HepG2 (cell line): ENCODE measurements around the gene PEMT. TPM values are rescaled to one million over a fixed set of nuclear protein-coding genes. Genes with fewer than 3 reads are reported as not detected.
A peak's percentile ranks its signal among the peaks of the same experiment; 100 is the strongest.

Source experiments
- ATF4 ChIP-seq, 2 experiments: fragments of 450-650 bp in 1 of 2; sonication (generic) in 1 of 2; formaldehyde crosslinking; IDR thresholded peaks; 2 replicates each; pipeline versions ENCODE4 v1.5.0 to v1.8.0; 2020 to 2022; ENCODE audit warnings: mild to moderate bottlenecking in 1 of 2, missing genetic modification reagents in 1 of 2
- BORCS8-MEF2B ChIP-seq: sonication (generic); formaldehyde crosslinking; IDR thresholded peaks from 2 replicates; pipeline ENCODE4 v1.8.0; 2022; ENCODE audit warnings: mild to moderate bottlenecking, missing genetic modification reagents
- CBFB ChIP-seq: sonication (generic); formaldehyde crosslinking; IDR thresholded peaks from 2 replicates; pipeline ENCODE4 v1.4.0; 2020; ENCODE audit warnings: missing genetic modification reagents
- CENPT ChIP-seq: sonication (generic); formaldehyde crosslinking; IDR thresholded peaks from 2 replicates; pipeline ENCODE4 v1.8.0; 2022; ENCODE audit warnings: low read depth, mild to moderate bottlenecking, moderate library complexity, missing genetic modification reagents
- ELF1 ChIP-seq: sonication (generic); formaldehyde crosslinking; IDR thresholded peaks from 2 replicates; pipeline ENCODE4 v1.4.0; 2020; ENCODE audit warnings: missing genetic modification reagents
- ELF4 ChIP-seq: sonication (generic); formaldehyde crosslinking; IDR thresholded peaks from 2 replicates; pipeline ENCODE4 v1.5.0; 2020; ENCODE audit warnings: missing genetic modification reagents, mild to moderate bottlenecking, moderate library complexity, borderline replicate concordance
- FOSL2 ChIP-seq: sonication (generic); formaldehyde crosslinking; IDR thresholded peaks from 2 replicates; pipeline ENCODE4 v1.4.0; 2020; ENCODE audit warnings: missing genetic modification reagents
- FOXK1 ChIP-seq: sonication (generic); formaldehyde crosslinking; IDR thresholded peaks from 2 replicates; pipeline ENCODE4 v1.4.0; 2020; ENCODE audit warnings: low read depth, missing genetic modification reagents, borderline replicate concordance
- HES4 ChIP-seq: sonication (generic); formaldehyde crosslinking; IDR thresholded peaks from 2 replicates; pipeline ENCODE4 v1.9.0; 2021; ENCODE audit warnings: mild to moderate bottlenecking, missing genetic modification reagents, borderline replicate concordance
- HNRNPL ChIP-seq: fragments of 200-400 bp; formaldehyde crosslinking; IDR thresholded peaks from 2 replicates; pipeline ENCODE4 v1.6.1; 2017; ENCODE audit warnings: mild to moderate bottlenecking, low read depth, low read length
- JUN ChIP-seq: sonication (generic); formaldehyde crosslinking; IDR thresholded peaks from 2 replicates; pipeline ENCODE4 v1.4.0; 2020; ENCODE audit warnings: mild to moderate bottlenecking, missing genetic modification reagents
- MBNL3 ChIP-seq: fragments of 250-450 bp; sonication (Bioruptor Pico); conservative IDR thresholded peaks from 2 replicates; pipeline ENCODE4 v1.8.0; 2022; ENCODE audit warnings: mild to moderate bottlenecking, inconsistent platforms
- NCOR1 ChIP-seq: fragments of 200-600 bp; sonication (generic); IDR thresholded peaks from 2 replicates; pipeline ENCODE4 v1.7.0; 2017; ENCODE audit warnings: antibody characterized with exemption, low read length, borderline replicate concordance
- ONECUT2 ChIP-seq: sonication (generic); formaldehyde crosslinking; IDR thresholded peaks from 2 replicates; pipeline ENCODE4 v1.4.0; 2020; ENCODE audit warnings: missing genetic modification reagents
- PHF8 ChIP-seq: sonication (generic); formaldehyde crosslinking; IDR thresholded peaks from 2 replicates; pipeline ENCODE4 v1.5.0; 2020; ENCODE audit warnings: missing genetic modification reagents
- RBM22 ChIP-seq: fragments of 200-400 bp; formaldehyde crosslinking; optimal IDR thresholded peaks from 2 replicates; pipeline ENCODE3; 2017; ENCODE audit warnings: mild to moderate bottlenecking, low read length, moderate library complexity
- SETDB1 ChIP-seq: sonication (generic); formaldehyde crosslinking; IDR thresholded peaks from 2 replicates; pipeline ENCODE4 v1.5.1; 2020; ENCODE audit warnings: missing genetic modification reagents, mild to moderate bottlenecking, borderline replicate concordance
- SIN3B ChIP-seq: fragments of 150-350 bp; IDR thresholded peaks from 2 replicates; pipeline ENCODE4 v1.6.1; 2014; ENCODE audit warnings: low read length
- TBX2 ChIP-seq: sonication (generic); formaldehyde crosslinking; IDR thresholded peaks from 2 replicates; pipeline ENCODE4 v1.5.0; 2020; ENCODE audit warnings: missing genetic modification reagents, mild to moderate bottlenecking, borderline replicate concordance
- YY1 ChIP-seq: IDR thresholded peaks from 2 replicates; pipeline ENCODE4 v1.6.1; 2011; ENCODE audit warnings: low read length, low read depth, moderate library complexity, mild to moderate bottlenecking; ENCODE audit not compliant: insufficient read depth, insufficient replicate concordance
- ZEB1 ChIP-seq: IDR thresholded peaks from 2 replicates; pipeline ENCODE4 v1.6.1; 2012; ENCODE audit warnings: mild to moderate bottlenecking, low read depth, inconsistent platforms; ENCODE audit not compliant: insufficient replicate concordance
- ZNF17 ChIP-seq: sonication (generic); formaldehyde crosslinking; IDR thresholded peaks from 2 replicates; pipeline ENCODE4 v1.5.0; 2020; ENCODE audit warnings: mild to moderate bottlenecking, missing genetic modification reagents
- ZNF430 ChIP-seq: sonication (generic); formaldehyde crosslinking; IDR thresholded peaks from 2 replicates; pipeline ENCODE4 v1.9.0; 2021; ENCODE audit warnings: mild to moderate bottlenecking, missing genetic modification reagents
- ZNF543 ChIP-seq: sonication (generic); formaldehyde crosslinking; IDR thresholded peaks from 2 replicates; pipeline ENCODE4 v1.4.0; 2020; ENCODE audit warnings: mild to moderate bottlenecking, missing genetic modification reagents
- ZZZ3 ChIP-seq: sonication (generic); formaldehyde crosslinking; IDR thresholded peaks from 2 replicates; pipeline ENCODE4 v1.4.0; 2020; ENCODE audit warnings: missing genetic modification reagents, mild to moderate bottlenecking, borderline replicate concordance
- polyA plus RNA-seq, 8 experiments: library from polyadenylated mRNA; depleted of rRNA in 3 of 8; stranded (reverse) in 7 of 8; unstranded in 1 of 8; fragments of >200 nt; fragmentation: Illumina TruSeq in 4 of 8; extraction: Trizol in 4 of 8; gene quantifications; 2 replicates each; pipeline versions ENCODE4 v1.2.1 to v1.2.3, GENCODE V29; 2011 to 2016; ENCODE audit warnings: low read depth in 4 of 8, missing spikeins in 1 of 8, mixed read lengths in 1 of 8; ENCODE audit not compliant: insufficient read depth in 1 of 8
- total RNA-seq, 5 experiments: library from RNA; depleted of rRNA; stranded (reverse); fragments of >200 nt; fragmentation: Illumina TruSeq; extraction: Trizol; gene quantifications; 2 replicates each; pipeline ENCODE4 v1.2.3, GENCODE V29; 2016; ENCODE audit warnings: low read depth in 1 of 5
- TF ChIP-seq, protein P1 (sequence below): sonication (generic); formaldehyde crosslinking; IDR thresholded peaks from 2 replicates; pipeline ENCODE4 v1.4.0; 2020; ENCODE audit warnings: mild to moderate bottlenecking, low read depth, missing genetic modification reagents
- TF ChIP-seq, protein P2 (sequence below): IDR thresholded peaks from 2 replicates; pipeline ENCODE4 v1.6.1; 2016; ENCODE audit warnings: mild to moderate bottlenecking, missing biosample characterization, missing genetic modification reagents

The PEMT gene
- total and polyA plus RNA-seq, 2 of the 13 experiments (the other 11 are each of a cell fraction or from before 2014, with no cell fraction given): 31.7 to 43.6 TPM

DNA sequence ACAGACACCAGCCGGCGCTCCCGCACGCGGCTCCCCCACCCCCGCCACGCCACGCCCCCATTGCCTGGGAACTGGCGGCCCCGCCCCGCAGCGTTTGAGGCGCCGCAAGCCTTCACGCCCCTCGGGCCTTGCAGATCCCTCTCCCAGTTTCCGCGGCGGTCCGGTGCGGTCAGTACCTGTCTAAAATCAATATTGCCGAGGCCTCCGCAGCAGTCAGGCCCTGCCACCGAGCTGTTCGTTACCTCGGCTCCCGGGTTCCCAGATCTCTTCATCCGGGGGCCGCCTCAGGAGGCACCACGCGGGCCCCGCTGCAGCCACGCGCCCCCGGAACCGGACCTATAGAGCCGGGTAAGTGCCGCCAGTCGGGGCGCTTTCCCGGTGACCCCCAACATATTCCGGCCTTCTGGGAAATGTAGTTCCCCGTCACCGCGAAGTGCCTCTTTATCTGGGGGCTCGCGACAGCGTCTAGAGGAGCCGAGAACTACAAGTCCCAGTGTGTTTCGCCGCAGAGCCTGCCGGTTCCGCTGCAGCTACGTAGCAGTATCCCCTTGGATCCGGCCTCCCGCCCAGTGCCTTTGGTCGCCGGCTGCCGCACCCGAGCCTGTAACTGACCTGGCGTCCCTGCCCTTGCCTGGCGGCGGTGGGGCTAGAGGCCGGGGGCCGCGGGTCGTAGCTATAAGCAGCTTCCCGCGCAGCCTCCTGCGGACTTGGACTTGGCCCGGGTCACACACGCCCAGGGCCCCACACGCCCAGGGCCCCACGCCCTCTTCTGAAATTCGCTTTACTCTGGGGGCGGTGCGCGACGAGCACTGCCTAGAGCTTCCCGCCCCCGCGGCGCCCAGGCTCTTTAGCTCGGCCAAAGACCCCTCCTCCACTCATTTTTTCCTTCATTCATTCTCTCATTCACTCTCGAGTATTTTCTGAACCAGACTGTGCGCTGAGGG is at the start of gene PEMT (continued):
- TF ChIP-seq, protein P1, sequence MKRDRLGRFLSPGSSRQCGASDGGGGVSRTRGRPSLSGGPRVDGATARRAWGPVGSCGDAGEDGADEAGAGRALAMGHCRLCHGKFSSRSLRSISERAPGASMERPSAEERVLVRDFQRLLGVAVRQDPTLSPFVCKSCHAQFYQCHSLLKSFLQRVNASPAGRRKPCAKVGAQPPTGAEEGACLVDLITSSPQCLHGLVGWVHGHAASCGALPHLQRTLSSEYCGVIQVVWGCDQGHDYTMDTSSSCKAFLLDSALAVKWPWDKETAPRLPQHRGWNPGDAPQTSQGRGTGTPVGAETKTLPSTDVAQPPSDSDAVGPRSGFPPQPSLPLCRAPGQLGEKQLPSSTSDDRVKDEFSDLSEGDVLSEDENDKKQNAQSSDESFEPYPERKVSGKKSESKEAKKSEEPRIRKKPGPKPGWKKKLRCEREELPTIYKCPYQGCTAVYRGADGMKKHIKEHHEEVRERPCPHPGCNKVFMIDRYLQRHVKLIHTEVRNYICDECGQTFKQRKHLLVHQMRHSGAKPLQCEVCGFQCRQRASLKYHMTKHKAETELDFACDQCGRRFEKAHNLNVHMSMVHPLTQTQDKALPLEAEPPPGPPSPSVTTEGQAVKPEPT (CRISPR knock-in tag): peak; percentile 18; the same call in 1 of the 2 replicates
- TF ChIP-seq, protein P2, sequence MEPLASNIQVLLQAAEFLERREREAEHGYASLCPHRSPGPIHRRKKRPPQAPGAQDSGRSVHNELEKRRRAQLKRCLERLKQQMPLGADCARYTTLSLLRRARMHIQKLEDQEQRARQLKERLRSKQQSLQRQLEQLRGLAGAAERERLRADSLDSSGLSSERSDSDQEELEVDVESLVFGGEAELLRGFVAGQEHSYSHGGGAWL: peak; percentile 55
- peak; percentile 83 for TF ChIP-seq CBFB (CRISPR knock-in tag)
- TF ChIP-seq ZZZ3 (CRISPR knock-in tag): no peak; the same call in 1 of the 2 replicates
- TF ChIP-seq FOSL2 (CRISPR knock-in tag): peak; percentile 47
- peak; percentile 46 for TF ChIP-seq ZNF543 (CRISPR knock-in tag)
- peak; percentile 83 for TF ChIP-seq ELF1 (CRISPR knock-in tag)
- peak; percentile 60; the same call in 1 of the 2 replicates for TF ChIP-seq SIN3B
- TF ChIP-seq PHF8: peak; percentile 91
- no peak for TF ChIP-seq ZEB1
- TF ChIP-seq TBX2: peak; percentile 74; the same call in 1 of the 2 replicates
- TF ChIP-seq BORCS8-MEF2B (CRISPR knock-in tag): peak; percentile 2; the same call in 1 of the 2 replicates
- no peak; the same call in 1 of the 2 replicates for TF ChIP-seq ZNF430
- peak; percentile 55; the same call in 1 of the 2 replicates for TF ChIP-seq ELF4 (CRISPR knock-in tag)
- peak; percentile 68 for TF ChIP-seq FOXK1 (CRISPR knock-in tag)
- TF ChIP-seq HES4 (CRISPR knock-in tag): peak; percentile 78; the same call in 1 of the 2 replicates
- no peak for TF ChIP-seq MBNL3 (CRISPR knock-in tag)
- no peak for TF ChIP-seq JUN (CRISPR knock-in tag)
- TF ChIP-seq CENPT (CRISPR knock-in tag): no peak
- no peak for TF ChIP-seq ONECUT2
- peak; percentile 27 for TF ChIP-seq YY1
- TF ChIP-seq NCOR1: peak; percentile 48; the same call in 1 of the 2 replicates
- TF ChIP-seq HNRNPL: peak; percentile 58; the same call in 1 of the 2 replicates
- peak; percentile 87; the same call in 1 of the 2 replicates for TF ChIP-seq ZNF17 (CRISPR knock-in tag)
- no peak for TF ChIP-seq RBM22
- peak in 1 of 2 experiments; percentile 53; a peak in 2 of 4 replicates for TF ChIP-seq ATF4 (CRISPR knock-in tag; IDR thresholded peaks at IDR 0.05)
- TF ChIP-seq SETDB1 (CRISPR knock-in tag): no peak
